GM11168 (cell line): Measurements from ENCODE around the gene MXD1.
"Not testable (repeated sequence)": the region's sequence is repeated elsewhere in the genome, so short reads cannot be mapped to it uniquely, and the experiment has no call there.

Source experiments
- in situ Hi-C: fragments of 300-500 bp; cut with MboI; formaldehyde crosslinking; loops from one replicate; pipeline ENCODE4 v1.12.0; 2022; ENCODE audit warnings: low sequenced_read_pairs; ENCODE audit not compliant: unreplicated experiment

The MXD1 gene, protein sequence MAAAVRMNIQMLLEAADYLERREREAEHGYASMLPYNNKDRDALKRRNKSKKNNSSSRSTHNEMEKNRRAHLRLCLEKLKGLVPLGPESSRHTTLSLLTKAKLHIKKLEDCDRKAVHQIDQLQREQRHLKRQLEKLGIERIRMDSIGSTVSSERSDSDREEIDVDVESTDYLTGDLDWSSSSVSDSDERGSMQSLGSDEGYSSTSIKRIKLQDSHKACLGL

DNA sequence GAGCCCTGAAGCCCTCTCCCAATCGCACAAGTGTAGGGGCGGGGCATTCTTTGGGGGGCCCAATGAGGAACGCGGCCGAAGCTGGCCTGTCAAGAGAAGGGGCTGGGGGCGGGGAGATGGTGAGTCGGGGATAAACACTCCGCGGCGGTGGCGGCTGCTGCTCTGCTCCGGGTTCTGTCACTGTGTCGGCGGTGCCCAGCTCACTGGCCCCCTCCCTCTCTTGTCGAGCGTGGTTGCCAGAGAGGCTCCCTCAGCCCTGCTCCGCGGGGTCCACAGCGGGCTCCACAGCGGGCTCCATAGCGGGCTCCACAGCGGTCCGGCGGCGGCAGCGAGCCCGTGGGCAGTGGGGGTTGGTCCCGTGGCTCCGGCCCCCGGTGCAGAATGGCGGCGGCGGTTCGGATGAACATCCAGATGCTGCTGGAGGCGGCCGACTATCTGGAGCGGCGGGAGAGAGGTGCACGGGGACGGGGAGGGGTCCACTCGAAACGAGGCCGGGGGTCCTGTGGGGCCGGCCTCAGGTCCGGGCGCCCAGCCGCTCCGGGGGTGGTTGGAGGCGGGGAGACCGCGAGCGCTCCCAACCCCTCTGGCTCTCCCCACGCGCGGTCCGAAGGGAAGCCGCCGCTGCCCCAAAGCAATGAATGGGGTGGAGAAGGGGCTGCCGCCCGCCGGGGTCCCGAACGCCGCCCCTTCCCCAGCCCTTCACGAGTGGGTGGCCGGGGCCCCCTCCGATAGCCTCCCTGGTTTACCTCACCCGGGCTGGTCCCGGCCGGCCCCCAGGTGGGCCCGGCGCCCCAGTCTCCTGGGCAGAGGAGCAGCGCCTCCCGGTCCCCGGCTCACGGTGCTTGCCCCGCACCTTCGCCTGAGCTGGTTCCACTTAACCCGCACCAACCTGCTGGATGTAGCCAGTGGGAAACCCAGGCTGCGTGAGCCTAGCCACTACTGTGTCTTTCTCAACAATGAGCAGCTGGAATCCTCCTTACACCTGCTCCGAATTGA, at the start of gene MXD1:
TSS of gene MXD1 (plus strand) at position 160 of the 996 bp plus-strand sequence. CDS start at position 382, 222 bp downstream.
- in situ Hi-C loops, result loop anchor here (10.0 kb wide), 1 partner anchor 160 kb away; no protein-coding TSS in a partner anchor

DNA sequence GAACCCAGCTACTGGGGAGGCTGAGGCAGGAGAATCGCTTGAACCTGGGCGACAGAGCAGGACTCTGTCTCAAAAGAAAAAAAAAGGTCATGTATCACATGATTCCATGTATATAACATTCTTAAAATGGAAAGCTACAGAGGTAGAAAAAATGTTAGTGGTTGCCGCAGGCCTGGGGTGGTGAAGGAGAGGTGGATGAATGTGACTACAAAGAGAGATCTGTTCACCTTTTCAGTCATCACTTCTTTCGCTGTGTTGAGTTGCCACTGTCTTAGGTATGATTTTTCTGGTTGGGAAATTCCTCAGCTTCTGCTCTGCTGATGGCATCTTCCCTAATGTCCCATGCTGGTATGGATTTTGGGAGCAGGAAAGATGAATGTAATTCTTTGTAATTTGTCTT, 26.5 kb upstream of the MXD1 start:
- in situ Hi-C loops, result no loop called here

DNA sequence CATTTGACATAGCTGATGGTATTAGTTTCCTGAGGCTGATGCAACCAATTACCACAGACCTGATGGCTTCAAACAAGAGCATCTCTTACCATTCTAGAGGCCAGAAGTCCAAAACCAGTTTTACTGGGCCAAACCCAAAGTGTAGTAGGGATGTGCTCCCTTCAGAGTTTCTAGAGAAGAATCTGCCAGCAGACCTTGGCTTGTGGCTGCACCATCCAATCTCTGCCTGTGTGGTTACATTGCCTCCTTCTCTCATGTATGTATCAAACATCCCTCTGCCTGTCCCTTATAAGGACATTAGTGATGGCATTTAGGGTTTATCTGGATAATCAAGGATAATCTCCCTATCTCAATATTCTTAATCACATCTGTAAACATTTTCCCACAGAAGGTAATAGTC, 25.6 kb upstream of the MXD1 start:
- in situ Hi-C loops, result no loop called here

DNA sequence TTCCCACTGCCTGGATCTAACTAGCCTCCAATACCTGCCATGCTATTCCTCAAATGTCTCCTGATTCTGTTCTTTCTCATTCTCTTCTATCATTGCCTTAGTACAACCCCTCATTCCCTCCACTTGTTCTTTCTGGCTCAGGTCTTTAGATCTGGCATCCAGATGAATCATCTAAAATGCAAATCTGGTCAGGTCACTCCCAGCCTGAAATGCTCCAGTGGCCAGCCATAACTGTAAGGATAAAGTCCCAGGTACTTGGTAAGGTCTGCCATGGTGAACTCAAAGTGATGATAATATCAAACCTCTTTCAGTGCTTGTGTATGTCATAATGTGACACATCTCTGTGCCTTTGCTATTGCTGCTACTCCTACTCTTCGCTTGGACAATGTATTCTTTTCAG, 24.0 kb upstream of the MXD1 start:
- in situ Hi-C loops, result no loop called here

DNA sequence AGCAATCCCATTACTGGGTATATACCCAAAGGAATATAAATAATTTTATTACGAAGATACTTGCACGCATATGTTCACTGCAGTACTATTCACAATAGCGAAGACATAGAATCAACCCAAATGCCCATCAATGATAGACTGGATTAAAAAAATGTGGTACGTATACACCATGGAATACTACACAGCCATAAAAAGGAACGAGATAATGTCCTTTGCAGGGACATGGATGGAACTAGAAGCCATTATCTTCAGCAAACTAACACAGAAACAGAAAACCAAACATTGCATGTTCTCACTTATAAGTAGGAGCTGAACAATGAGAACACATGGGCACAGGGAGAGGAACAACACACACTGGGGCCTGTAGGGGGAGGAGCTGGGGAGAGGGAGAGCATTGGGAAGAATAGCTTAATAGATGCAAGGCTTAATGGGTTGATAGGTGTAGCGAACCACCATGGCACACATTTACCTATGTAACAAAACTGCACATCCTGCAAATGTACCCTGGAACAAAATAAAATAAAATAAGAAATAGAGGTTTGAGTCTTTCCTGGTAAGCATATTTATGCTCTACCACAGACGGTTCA, 22.0 kb upstream of the MXD1 start:
- in situ Hi-C loops, result not testable (repeated sequence)

DNA sequence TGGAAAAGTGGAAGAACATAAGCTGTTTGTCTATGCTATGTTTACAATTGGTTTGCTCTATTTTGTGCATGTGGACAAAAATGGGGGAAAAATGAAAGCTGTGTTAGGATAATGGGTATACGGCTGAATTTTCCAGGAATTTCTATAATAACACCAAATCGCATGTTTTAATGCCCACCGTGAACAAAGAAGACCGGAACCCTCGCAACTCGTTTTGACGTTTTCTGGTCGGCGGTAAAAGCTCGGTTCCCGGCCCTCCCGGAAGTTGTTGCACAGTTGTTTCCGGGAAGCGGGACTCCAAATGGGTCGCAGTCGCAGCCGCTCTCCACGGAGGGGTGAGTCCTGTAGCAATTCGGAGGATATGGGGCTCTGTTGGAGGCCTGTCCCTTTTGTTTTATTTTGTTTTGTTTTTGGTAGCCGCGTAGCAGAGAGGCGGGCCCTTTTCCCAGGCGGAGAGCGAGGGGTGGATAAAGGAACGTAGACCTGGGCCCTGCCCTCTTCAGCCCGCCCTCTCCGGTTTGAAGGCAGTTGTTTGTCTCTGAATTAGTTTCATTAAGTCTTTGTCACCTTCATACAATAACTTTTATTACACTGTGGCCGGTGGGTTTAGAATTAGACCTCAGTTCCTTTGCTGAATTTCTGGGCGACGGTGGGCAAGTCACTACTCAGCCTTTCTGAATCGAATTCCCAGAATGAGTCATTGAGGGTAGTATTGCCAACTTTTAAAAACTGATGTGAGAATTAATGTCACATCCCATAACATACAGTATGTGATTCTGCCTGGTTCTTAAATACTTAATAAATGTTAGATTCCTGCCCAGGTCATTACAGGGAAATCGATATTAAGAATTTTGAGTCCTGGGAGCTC, 21.0 kb upstream of the MXD1 start, which contains the start of gene SNRNP27:
TSS of gene SNRNP27 (plus strand) at position 273 of the 868 bp plus-strand sequence. CDS start at position 302, 29 bp downstream.
- in situ Hi-C loops, result no loop called here

DNA sequence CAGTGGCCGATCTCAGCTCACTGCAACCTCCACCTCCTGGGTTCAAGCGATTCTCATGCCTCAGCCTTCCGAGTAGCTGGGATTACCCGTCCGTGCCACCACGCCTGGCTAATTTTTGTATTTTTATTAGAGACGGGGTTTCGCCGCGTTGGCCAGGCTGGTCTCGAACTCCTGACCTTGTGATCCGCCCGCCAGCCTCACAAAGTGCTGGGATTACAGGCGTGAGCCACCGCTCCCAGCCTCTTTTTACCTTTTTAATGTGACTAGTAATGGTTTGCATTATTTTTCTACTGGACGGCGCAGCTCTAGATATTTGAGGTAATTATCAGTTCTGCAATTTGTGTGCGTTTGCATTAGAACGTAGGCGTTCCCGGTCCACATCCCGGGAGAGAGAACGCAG, 20.2 kb upstream of the MXD1 start:
- in situ Hi-C loops, result not testable (repeated sequence)

DNA sequence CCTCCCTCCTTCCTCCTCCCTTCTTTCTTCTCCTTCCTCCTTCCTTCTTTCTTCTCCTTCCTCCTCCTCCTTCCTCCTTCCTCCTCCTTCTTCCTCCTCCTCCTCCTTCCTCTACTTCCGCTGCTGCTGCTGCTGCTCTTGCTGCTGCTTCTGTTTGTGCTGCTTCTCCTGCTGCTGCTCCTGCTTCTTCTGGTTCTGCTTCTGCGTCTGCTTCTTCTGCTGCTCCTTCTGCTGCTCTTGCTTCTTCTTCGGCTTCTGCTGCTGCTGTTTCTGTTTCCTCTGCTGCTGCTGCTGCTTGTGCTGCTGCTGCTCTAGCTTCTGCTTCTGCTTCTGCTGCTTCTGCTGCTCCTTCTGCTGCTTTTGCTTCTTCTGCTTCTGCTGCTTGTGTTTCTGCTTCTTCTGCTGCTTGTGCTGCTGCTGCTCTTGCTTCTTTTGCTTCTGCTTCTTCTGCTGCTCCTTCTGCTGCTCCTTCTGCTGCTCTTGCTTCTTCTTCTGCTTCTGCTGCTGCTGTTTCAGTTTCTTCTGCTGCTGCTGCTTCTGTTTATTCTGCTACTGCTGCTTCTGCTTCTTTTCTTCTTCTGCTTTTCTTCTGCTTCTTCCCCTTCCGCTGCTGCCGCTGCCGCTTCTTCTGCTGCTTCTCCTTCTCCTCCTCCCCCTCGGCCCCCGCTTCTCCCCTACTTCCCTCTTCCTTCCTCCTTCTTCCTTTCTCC, 12.5 kb upstream of the MXD1 start:
- in situ Hi-C loops, result no loop called here

DNA sequence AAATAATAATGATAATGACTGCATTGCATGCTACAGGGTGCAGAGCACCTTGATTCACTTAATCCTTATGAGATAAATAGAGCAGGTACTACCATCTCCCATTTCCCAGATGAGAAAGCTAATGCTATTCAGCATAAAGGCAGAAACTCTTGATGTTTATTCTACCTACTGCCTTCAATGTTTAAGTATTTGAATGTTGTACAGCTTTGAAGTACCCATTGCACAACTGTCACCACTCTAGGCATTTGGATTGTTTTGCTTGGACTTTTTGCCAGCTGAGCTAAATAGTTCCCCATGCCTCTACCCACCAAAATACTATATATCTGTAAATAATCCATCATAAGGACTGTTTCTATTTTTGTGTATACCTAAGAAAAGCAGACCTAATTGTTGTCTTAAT, 7.7 kb upstream of the MXD1 start:
- in situ Hi-C loops, result loop anchor here (5.0 kb wide), 1 partner anchor 240 kb away; no protein-coding TSS in a partner anchor

DNA sequence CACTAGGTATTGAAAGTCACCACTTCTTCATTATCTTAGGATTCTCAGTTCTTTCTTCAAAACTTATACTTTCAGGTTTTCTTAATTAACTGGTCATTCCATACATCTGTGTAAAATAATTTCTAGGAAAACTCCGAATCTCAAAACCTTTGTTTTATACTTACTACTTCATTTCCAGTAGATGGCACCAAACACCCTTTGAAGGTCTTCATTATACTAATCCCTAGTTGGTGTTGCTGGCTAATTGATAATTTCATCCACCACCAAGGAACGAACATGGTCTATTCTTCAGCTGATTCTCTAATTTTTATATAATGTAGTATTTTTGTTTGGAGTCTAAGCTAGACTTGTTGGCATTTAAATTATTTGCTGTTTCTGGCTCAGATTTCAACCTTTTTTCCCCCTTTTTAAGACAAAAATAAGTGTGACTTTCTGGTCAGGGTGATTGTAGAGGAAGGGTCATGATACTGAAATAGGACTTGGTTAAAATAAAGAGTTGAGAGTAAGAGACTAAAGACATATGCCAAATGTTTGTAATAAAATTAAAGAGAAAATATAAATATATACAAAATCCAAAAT, 2.8 kb upstream of the MXD1 start:
- in situ Hi-C loops, result loop anchor here (10.0 kb wide), 1 partner anchor 163 kb away; no protein-coding TSS in a partner anchor

DNA sequence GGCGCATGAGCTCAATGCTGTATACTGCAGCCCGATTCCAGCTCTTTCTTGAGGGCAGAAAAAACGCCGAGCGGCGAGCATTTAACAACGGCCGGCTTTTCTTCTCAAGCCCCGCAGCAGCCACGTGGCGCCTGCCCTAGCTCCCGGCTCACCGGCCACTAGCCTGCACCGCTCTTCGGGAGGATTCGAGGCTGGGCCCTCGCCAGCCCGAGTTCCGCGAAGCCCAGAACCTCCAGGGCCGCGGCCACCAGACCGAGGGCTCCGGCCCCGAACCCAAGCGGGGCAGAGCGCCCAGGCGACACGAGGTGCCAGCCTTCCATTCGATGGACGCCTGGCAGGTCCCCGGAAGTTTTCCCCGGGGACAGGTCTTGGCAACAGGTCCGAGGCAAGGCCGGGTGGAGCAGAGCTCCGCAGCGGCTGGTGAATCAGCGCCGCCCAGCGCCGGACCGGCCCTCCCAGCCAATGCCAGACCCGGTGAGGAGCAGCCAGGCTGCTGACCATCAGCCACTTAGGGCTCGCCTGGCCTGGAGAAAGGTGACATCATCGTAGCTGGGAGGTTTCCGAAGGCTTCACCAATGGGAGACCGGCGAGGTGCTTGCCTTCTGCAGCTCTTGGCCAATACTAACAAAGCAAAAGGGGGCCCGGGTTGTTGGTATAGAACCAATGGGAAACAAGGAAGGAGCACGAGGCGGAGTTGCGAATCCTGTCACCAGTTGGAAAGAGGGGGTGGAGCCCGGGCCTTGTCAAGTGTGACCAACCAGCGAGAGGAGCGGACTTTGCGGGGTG, 552 bp upstream of the MXD1 start:
- in situ Hi-C loops, result loop anchor here (10.0 kb wide), 1 partner anchor 160 kb away; no protein-coding TSS in a partner anchor

DNA sequence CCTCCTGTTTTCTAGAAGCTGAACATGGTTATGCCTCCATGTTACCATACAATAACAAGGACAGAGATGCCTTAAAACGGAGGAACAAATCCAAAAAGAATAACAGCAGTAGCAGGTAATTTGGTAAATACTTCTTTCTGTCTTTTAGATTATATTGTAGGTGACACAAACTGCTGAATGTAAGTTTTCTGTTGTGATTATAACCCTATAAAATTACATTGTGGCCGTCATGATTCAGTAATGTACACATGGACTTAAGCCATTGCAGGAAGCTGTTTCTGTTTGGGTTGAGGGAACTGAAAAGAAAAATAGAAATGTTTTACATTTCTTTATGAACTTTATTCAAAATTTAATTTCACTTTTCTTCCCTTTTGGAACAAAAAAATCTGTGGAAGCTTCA, 1.2 kb downstream of the MXD1 start:
- in situ Hi-C loops, result loop anchor here (10.0 kb wide), 1 partner anchor 159 kb away; no protein-coding TSS in a partner anchor

DNA sequence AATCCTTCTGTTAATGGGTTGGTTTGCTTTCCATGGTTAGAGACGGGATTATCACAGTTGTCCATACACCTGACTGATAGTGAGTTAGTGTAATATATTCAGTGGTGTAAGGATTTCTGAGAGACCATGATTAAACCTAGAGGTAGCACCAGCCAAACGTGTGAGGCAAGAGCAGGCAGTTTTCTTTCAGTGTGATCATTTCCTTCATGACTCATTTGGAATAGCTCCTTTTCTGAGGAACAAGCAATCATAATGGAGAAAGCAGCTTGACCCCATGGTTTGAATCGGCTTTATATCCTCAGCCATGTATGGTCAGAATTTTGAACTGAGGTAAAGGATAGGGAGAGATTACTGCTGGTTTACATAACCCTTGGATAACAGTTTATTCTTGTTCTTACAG, 2.9 kb downstream of the MXD1 start:
- in situ Hi-C loops, result loop anchor here (10.0 kb wide), 1 partner anchor 157 kb away; no protein-coding TSS in a partner anchor

DNA sequence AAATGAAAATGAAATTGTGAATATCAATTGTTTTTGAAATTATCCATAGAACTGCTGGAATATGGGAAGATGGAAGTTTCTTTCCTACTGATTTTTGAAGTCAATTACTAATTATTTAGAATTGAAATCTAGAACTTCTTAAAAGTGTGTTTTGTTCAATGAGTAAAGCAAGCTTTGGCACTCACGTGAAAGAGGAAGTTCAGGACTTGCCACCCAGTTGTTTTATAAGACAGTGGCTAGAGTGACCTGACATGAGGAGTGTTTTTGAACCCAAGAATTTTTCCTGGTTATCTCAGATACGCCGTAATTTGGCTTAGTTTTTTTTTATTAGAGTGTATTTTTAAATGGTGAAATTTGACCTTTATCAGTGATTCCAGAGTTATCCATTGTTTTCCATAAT, 3.5 kb downstream of the MXD1 start:
- in situ Hi-C loops, result loop anchor here (10.0 kb wide), 1 partner anchor 156 kb away; no protein-coding TSS in a partner anchor

DNA sequence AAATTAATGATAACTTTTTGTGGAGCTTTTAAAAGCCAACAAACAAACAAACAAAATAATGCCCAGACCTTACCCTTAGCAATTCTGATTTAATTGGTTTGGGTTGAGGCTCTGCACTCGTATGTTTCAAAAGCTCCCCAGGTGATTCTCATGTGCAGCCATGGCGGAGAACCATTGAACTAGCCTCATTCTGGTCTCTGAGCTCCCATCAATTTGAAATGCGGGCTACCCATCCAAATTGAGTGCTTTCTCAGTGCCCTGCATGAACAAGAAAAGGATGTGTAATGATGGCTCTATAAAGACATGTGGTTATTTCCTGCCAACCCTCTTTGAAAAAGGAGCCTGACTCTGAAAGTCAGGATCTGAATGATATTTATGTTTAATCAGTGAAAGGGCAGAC, 8.2 kb downstream of the MXD1 start:
- in situ Hi-C loops, result loop anchor here (10.0 kb wide), 1 partner anchor 672 kb away; no protein-coding TSS in a partner anchor

DNA sequence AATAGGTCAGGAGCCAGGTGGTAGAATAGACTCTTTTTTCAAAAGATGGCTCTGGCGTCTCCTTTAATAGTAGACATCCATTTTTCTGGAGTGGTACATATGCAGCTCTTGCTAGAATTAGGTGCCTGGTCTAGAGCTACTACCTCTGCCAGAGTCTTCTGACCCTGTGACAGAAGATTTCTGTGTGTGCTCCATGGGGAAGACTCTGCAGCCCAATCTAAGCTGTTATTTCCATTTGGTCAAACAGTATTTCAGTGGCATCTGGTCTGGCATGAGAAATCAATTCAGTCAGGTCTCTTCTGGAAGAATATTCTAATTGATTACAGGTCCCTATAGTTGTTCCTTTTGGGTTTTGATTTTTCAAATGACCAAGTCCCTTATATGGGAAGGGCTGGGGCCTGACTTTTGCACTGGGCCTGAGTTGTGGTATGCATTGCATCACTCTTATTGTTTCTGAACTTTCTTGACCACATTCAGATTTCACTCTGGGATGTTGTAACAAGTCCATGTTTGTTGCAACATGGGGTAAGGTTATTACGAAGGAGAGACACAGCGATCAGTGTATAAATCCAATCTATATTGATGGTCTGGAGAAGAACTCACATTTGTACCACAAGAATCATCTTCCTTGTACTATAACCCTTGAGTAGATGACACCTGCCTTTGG, 12.1 kb downstream of the MXD1 start:
- in situ Hi-C loops, result loop anchor here (10.0 kb wide), 1 partner anchor 668 kb away; no protein-coding TSS in a partner anchor
